Measurements from ENCODE around the gene RRP7A.
"Not testable (repeated sequence)": the region's sequence is repeated elsewhere in the genome, so short reads cannot be mapped to it uniquely, and the experiment has no call there.

Gene RRP7A

GRCh38 chr22:42547562-42547961 is 28.0 kb upstream of the RRP7A start:
- DNase-seq (ENCODE audit: low read depth in 2 of 2): no peak
- no peak overlapping the region for H3K4me3 ChIP-seq (replicated peaks in 1 of 2; ENCODE audit: low read depth in 2 of 2, low read length in 2 of 2)
- TF ChIP-seq CTCF (IDR thresholded peaks at IDR 0.05; ENCODE audit: low read depth, low read length): no peak

- DNase-seq (ENCODE audit: low read depth in 2 of 2): peak; percentile 76 to 86
- TF ChIP-seq CTCF (IDR thresholded peaks at IDR 0.05; ENCODE audit: low read depth, low read length): no peak
- no peak overlapping the region for H3K4me3 ChIP-seq (replicated peaks in 1 of 2; ENCODE audit: low read depth in 2 of 2, low read length in 2 of 2)
Observed at GRCh38 chr22:42544686-42545085, 25.1 kb upstream of the RRP7A start.

GRCh38 chr22:42539236-42539771 is 19.7 kb upstream of the RRP7A start:
- H3K4me3 ChIP-seq (replicated peaks in 1 of 2; ENCODE audit: low read depth in 2 of 2, low read length in 2 of 2): not testable (repeated sequence)
- peak; percentile 67 to 88 for DNase-seq (ENCODE audit: low read depth in 2 of 2)

GRCh38 chr22:42537199-42537831 is 17.7 kb upstream of the RRP7A start:
- DNase-seq (ENCODE audit: low read depth in 2 of 2): peak in 1 of 2 donors; percentile 56
- not testable (repeated sequence) for H3K4me3 ChIP-seq (replicated peaks in 1 of 2; ENCODE audit: low read depth in 2 of 2, low read length in 2 of 2)

GRCh38 chr22:42536634-42537033 is 17.0 kb upstream of the RRP7A start:
- not testable (repeated sequence) for DNase-seq (ENCODE audit: low read depth in 2 of 2); H3K4me3 ChIP-seq (replicated peaks in 1 of 2; ENCODE audit: low read depth in 2 of 2, low read length in 2 of 2)

- no peak for DNase-seq (ENCODE audit: low read depth in 2 of 2)
- H3K4me3 ChIP-seq (replicated peaks in 1 of 2; ENCODE audit: low read depth in 2 of 2, low read length in 2 of 2): no peak overlapping the region
- TF ChIP-seq CTCF (IDR thresholded peaks at IDR 0.05; ENCODE audit: low read depth, low read length): no peak
Observed at GRCh38 chr22:42536166-42536565, 16.6 kb upstream of the RRP7A start.

GRCh38 chr22:42535082-42535731 is 15.6 kb upstream of the RRP7A start:
- DNase-seq (ENCODE audit: low read depth in 2 of 2); H3K4me3 ChIP-seq (replicated peaks in 1 of 2; ENCODE audit: low read depth in 2 of 2, low read length in 2 of 2): not testable (repeated sequence)

GRCh38 chr22:42533638-42533977 is 14.0 kb upstream of the RRP7A start:
- no peak for DNase-seq (ENCODE audit: low read depth in 2 of 2)
- no peak for TF ChIP-seq CTCF (IDR thresholded peaks at IDR 0.05; ENCODE audit: low read depth, low read length)
- no peak overlapping the region for H3K4me3 ChIP-seq (replicated peaks in 1 of 2; ENCODE audit: low read depth in 2 of 2, low read length in 2 of 2)

GRCh38 chr22:42531401-42532084 is 11.9 kb upstream of the RRP7A start:
- not testable (repeated sequence) for H3K4me3 ChIP-seq (replicated peaks in 1 of 2; ENCODE audit: low read depth in 2 of 2, low read length in 2 of 2)
- DNase-seq (ENCODE audit: low read depth in 2 of 2): peak in 1 of 2 donors; percentile 48

- DNase-seq (ENCODE audit: low read depth in 2 of 2); H3K4me3 ChIP-seq (replicated peaks in 1 of 2; ENCODE audit: low read depth in 2 of 2, low read length in 2 of 2): not testable (repeated sequence)
Observed at GRCh38 chr22:42529435-42529834, 9.8 kb upstream of the RRP7A start.

Data from cardiac fibroblast (primary cell).